ENCODE measurements around the gene SEMA4D.
A peak's percentile ranks its signal among the peaks of the same experiment; 100 is the strongest.
"Not testable (repeated sequence)": the region's sequence is repeated elsewhere in the genome, so short reads cannot be mapped to it uniquely, and the experiment has no call there.

The SEMA4D gene

DNA sequence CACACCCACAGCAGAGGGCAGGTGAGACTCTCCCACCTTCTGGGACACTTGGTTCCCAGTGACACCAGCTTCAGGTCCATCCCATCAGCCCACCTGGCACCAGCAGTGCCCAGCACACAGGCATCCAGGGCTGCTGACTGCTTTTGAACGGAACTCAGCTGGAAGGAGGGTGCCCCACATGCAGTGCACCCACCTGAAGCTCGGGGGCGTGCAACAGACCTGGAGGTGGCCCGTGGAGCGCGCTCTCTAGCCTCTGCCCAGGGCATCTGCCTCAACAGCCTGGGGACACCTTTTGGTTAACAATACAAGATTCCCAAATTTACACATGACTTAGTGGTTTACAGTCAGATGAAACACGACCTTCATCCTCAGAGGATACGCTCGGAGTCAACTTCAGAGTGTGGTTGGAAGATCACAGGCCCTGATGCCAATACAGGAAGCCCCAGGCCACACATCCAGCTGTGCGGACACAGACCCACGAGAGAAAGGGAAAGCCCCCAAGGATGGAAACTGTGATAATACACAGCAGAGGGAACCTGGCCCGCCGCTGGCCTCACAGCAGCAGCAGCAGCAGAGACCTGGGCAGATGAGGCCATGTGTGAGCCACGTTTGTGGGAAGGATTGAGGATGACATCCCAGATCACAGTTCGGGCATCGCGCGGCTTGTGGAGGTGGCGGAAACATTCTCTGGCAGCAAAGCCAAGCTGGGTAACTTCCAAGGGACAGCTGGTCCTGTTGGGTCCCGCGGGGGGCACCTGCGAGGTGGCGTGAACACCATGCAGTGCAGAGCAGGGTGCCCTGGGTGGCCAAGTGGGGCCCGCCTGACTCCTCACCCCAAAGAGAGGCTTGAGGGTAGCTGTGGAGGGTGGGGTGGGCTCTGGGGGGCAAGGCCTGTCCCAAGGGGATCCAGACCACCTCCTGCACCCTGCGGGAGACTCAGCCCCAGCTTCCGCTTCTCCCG, 115.6 kb downstream of the SEMA4D start:
- no peak for DNase-seq

DNA sequence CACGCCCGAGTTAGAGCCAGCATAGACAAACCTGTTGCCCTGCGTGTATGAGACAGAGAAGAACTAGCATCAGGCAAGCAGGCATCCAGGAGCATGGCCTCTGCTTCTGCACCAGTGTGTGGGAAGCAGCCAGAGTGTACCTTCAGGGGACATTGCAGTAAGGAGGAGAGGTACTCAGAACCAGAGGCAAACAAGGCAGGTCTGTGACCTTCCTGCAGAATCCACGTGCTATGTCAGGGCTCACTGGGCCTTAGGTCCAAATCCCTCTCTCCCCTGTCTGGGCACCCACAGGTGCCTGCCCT, 116.7 kb downstream of the SEMA4D start:
- no peak for DNase-seq

DNA sequence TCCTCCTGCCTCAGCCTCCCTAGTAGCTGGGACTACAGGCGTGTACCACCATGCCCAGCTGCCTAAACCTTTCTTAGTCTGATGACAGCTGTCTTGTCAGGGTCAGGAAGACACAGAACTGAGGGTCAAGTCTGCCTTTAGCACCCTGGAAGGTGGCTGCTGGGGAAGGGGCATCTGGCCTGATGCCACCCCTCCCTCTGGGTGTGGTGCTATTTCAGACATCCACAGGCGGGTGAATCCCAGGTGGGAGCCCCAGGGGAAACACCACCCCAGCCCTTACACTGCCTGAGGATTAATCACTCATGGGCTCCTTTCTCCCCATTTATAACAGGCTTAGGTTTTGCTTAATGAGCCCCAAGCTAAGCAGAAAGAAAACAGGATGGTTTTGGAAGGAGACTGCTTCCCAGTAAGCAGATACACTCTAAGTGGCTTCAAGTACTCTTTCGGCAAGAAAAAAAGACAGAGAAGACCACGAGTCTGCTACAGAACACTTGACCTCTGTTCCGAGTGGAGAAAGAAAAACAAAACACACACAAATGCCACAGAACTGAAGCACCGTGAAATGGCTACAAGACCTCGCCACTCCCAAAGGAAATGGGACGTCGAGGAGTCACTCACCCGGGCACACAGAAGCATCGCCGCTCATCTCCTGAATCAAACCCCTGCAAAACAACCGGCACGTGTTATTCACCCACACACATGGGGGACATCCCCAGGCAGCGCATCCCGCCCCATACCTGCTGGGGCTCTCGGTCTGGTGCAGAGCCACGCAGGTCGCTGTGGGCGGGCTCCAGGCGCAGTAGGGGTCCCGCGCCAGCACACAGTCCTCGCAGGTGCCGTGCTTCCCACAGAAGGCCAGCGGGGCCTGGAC, 117.2 kb downstream of the SEMA4D start:
- DNase-seq = no peak

DNA sequence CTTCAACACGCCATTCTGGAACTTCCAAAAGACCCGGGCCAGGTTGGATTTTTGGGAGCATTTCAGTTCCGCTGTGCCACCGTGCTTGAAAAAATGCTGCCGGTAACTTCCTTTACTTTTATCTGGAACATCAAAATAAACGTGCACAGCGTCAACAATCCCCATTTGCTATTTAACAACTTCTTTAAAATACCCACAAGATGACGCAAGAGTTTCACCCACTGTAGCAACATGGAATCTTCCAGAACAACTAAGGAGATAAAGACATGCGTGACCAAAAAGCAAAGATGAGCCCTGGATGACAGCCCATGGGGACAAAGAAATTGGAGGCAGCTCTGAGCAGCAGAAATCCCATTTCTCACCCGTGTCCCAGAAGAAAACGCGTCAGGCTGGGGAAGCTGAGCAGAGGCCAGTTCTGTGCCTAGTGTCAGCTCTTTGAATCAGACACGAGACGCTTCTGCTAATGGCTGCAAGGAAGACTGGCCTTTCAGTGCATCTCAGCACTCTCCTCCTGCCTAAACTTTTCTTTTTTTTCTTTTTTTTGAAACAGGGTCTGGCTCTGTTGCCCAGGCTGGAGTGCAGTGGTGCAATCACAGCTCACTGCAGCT, 118.3 kb downstream of the SEMA4D start:
- DNase-seq = peak; percentile 34 to 75 (median 54)

DNA sequence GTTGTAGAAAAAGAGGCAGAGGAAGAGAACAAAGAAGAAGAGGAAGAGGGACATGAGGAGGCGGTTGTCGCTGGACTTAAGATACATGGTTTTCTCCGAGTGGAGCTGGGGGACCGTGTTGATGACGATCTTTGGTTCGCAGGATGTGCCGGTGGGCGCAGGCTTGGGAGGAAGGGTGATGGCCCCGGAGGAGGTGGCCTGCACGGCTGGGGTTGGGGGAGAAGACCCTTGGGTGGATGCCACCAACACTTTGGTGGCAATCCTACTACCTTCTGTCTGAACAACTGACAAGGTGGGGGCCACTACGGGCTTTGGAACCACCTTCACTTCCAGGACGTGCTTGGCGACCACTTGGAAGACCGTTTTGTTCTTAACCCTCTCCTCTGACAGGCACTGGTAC, 118.9 kb downstream of the SEMA4D start:
- no peak for DNase-seq

DNA sequence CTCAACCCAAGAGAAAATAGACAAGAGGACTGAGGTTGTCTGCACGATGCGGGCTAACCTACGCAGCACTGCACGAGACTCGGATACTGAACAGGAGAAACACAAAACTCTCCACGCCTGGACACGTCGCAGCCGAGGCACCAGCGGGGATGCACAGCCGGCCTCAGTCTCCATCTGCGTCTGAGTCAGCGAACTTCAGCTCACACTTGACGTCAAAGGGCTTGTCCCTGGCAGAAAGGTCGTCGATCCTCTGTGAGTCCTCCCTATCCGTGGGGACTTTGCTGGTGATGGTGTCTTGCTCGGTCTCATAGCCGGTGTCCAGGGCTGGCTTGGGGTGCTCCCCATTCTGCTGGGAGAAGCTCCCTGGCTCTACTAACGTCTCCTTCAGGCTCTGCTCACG, 119.4 kb downstream of the SEMA4D start:
- no peak for DNase-seq

DNA sequence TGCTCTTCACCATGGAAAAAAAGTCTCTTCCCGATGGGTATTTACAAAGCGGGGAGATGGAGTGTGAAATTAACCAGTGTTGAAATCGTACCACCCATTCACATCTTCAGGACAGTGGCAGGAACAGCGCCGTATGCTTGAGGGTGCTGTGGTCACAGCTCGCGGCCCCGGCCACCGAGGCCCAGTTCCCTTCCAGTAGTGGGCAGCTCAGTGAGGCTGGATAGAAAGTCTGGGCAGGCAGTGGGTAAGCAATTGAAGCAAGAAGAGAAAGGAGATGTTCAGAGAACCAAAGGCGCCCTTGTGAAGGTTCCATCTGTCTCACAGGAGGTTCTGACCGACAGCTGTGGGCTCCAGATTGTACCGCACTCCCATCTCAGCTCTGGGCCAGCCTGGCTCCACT, 120.5 kb downstream of the SEMA4D start:
- no peak for DNase-seq

DNA sequence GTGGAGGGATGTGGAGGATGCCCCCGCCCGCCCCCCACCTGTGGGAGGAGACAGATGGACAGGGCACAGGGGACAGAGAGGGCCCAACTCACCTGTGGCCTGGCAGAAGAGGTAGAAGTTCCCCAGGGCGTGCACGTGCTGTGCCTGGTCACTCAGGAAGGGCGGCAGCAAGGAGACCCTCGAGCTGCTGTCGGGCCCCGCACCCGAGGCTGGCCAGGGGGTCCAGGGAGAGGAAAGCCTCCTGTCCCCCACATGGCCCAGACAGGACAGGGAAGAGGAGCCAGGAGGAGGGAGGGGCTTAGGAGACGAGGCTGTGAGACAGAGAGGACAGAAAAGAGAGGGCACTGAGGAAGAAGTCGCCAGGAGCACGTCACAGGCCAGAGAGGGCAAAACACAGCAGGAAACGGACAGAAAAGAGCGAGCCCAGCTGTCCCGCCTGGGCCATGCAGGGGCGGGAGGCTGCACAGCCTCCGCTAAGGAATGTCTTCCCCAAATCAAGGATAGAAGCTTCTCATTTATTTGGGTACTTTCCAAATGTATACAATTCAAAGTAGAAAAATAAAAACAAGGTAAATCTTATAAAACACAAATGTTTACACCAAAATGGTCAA, 121.1 kb downstream of the SEMA4D start:
- no peak for DNase-seq

DNA sequence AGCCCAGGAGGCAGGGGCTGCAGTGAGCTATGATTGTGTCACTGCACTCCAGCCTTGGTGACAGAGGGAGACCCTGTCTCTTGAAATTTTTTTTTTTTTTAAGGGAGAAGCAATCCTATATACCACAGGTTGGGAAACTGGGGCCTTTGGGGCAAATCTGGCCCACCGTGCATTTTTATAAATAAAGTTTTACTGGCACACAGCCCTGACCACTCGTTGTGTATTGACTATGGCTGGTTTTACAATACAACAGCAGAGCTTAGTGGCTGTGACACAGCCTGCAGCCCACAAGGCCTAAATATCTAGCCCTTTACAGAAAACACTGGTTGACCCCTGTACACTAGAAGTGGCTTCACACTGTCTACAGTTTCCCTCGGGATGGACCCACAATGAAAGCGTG, 121.6 kb downstream of the SEMA4D start:
- no peak for DNase-seq

DNA sequence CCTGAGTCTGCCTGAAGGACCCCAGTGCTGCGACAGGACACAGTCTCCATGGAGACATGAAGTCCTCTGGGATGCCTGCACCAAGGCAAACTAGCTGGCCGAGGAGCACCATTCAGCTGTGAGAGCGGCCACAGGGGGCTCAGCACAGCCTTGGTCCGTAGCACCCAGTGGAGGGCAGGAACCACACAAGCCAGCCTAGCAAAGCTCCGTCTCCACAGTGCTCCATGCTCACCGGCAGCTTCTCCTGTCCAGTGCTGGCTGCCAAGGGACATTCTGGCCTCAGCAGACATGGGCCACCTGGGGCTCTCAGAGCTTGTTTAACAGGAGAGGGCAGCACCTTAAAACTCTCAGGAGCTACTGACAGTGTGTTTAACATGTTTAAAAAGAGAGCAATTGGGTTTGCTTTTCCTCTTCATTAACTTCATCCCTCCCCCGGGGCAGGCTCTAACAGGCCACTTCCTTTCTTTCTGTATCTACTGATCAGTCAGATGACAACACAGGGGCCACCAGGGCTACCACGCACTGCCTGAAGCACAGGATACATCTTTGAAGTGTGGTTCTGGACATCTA, 122.6 kb downstream of the SEMA4D start:
- peak; percentile 23 to 70 (median 52) for DNase-seq

DNA sequence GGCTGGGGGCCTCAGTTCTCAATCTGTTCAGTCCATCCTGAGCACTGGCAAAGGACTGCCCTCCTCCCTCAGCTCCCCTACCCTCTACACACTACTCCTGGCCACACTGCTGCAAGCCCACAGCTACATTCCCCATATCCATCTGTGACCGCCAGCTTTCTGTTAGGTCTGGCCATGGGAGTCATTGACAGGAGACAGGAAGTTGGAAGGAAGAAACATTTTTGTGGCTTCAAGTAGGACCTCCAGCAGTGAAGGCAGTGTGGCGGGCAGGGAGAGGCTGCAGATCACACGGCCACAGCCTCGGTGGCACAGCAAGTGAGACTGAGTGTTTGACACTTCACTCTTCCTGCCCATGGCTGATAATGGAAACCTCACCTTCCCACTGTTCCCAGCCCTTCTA, 123.7 kb downstream of the SEMA4D start:
- no peak for DNase-seq

DNA sequence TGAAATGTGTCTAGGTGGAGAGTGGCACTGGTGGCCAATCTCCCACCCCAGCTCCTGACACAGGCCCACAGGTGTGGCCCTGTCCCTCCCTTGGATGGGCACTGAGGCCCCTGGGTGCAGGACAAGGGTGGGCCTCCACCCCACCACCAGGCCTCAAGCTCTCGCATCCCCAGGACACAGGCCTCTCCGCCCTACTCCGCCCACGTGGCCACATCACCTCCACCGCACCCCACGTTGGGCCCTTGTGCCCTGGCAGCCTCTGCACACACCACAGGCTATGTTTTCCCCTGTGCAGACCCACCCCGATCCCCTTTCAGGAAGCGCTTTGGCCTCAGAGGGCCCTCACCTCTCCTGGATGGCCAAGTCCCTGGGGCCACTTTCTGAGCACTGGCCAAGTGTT, 124.9 kb downstream of the SEMA4D start:
- DNase-seq = no peak

DNA sequence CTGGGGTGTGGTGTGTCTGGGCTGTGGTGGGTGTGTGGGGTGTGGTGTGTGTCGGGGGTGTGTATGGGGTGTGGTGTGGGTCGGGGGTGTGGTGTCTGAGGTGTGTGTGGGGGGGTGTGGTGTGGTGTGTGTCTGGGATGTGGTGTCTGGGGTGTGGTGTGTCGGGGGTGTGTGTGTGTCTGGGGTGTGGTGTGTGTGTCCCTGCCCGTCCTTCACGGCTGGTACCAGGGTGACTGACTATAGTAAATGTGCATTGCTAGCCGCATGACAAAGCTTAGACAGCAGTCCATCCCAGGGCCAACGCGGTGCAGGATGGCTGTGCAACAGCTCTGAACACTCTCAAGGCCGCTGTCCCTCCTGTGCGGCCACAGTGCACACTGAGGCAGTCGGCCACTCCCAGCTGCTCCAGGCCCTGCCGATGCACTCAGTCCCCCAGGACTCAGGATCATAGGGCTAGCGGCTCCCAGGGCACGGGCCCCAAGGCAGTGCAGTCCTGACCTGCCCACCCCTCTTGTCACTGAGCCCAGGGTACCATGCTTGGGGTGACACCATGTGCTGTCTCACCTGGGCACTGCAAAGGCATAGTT, 125.6 kb downstream of the SEMA4D start:
- DNase-seq = no peak

DNA sequence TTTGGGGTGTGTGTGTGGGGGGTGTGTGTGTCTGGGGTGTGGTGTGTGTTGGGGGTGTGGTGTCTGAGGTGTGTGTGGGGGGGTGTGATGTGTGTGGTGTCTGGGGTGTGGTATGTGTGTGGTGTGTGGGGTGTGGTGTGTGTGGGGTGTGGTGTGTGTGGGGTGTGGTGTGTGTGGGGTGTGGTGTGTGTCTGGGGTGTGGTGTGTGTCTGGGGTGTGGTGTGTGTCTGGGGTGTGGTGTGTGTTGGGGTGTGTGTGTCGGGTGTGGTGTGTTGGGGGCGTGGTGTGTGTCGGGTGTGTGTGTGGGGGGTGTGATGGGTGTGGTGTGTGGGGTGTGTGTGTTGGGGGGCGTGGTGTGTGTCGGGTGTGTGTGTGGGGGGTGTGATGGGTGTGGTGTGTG, 126.1 kb downstream of the SEMA4D start:
- DNase-seq = not testable (repeated sequence)

DNA sequence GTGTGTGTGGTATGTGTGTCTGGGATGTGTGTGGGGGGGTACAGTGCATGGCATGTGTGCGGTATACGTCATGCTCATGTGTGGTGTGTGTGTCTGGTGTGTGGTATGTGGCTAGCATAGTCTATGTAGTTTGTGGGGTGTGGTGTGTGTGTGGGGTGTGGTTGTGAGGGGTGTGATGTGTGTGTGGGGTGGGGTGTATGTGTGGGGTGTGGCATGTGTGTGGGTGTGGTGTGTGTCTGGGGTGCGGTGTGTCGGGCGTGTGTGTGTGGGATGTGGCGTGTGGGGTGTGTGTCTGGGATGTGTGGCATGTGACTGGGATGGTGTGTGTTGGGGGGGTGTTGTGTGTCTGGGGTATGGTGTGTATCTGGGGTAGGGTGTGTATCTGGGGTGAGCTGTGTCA, 127.3 kb downstream of the SEMA4D start:
- no peak for DNase-seq

DNA sequence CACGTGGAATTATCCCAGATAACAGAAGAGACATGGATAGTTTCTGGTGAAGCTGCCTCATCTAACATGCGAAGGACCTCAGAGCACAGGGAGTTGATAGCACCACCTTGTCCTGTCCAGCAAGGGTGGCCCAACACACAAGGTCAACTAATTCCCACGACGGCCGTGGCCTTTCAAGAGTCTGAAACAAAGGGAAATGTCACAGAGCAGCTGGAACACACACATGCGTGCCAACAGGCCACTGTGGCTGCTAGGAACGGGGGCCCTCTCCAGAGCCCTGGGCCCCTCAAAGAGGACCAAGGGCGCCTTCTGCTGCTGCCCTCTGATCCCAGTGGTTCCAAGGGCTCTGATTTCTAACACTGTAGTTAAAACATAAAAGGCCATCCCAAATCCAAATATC, 128.9 kb downstream of the SEMA4D start:
- no peak for DNase-seq

DNA sequence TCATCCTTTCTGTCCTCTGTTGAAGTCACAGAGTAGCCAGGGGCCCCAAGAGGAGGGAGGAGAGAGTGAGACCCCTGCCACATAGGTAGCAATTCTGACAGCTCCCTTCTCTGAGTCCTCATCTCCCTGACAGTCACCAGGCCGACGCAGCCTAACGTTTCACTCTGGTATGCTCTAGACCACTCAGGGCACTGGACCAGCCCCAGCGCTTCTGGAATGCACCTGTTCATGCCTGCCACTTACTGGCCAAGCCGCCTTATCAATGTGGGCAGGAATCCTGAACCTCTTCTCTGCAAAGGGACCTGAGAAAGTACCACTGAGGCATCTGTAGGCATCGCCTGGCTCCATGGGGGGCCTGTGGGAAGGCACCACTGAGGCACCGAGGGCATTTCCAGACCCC, 129.4 kb downstream of the SEMA4D start:
- no peak for DNase-seq

DNA sequence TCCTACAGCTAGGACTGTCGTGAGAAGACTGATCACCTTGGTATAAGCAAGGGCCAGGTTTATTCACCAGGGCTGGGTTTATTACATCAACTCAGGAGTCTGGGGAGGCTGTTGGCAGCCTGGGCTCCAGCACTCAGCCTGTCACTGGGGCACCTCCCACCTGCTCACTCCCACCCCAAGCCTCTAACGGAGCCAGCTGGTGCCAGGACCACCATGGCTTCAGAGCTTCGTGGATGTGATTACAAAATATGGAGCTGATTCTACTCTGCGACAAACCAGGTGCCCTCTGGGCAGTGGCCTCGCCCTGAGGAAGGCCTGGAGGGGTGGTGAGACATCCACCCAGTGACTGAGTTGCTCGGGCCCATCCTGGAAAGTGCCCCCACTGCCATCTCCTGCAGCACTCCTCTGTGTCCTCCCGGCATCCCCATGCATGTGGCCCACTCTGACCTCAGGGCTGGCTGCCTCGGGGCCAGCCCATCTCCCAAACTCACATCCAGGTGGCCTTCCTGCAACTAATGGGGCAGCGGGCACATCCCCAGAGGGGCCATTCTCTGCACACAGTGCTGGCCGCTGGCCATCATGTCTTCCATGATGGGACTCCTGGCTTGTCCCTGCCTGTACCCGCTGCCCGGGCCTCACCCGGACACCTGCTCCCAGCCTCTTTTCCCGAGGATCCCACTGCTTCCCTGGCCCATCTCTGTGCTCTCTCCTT, 130.0 kb downstream of the SEMA4D start:
- no peak for DNase-seq

DNA sequence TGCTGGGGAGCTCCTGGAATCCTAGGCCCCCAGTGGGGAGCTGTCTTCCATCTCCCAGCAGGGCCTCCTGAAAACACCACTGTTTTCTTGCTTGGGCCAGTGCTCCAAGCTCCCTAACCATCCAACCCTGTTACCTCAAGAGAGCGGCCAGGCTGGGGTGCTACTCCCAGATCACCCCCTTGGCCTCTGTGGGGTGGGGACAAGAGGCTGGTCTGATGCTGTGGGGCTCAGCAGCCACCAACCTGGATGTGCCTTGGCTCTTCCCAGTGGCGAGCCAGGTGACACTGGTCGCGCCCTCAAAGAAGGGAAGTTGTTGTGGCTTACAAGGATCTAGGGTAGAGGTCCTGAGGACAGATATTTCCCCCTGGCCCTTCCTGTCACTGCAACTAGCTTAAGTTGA, 130.6 kb downstream of the SEMA4D start:
- no peak for DNase-seq

DNA sequence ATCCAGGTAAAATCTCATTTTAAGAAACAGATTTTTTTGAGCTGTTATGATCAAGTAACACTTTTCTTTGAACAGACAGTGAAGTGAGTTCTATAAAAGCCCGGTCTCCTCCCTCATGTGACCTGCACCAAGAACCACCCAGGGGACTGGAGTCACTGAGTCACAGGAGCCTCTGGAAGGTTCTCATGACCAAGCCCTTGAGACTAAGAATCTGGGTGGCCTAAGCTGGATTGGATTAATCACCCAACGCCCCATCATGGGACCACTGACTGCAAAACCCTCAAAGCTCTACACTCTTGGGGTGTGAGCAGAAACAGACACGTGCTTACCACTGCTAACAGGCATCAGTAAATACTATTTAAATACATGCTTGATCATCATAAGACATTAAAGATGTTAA, 131.2 kb downstream of the SEMA4D start:
- DNase-seq = no peak

DNA sequence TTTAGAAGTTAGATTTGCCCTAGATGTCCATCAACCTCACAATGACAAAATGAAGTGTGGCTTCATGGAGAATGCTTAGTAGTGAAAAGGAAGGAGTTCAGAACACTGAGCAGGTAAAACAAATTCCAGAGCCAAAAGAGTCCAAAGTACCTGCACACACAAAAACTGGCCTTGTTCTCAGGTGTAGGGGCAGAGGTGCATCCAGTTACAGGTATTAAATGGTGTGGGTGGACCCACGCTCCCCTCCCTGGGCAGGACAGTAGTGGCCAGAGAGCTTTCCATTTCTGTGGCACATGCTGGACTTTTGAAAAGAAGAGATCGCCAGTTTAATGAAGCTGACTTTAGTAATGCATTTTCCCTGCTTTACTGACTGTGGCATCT, 132.4 kb downstream of the SEMA4D start:
- DNase-seq = no peak

Measured in suppressor macrophage (primary cell).